ENCODE results near the gene HOXB1. TPM values are rescaled to one million over a fixed set of nuclear protein-coding genes. Genes with fewer than 3 reads are reported as not detected.
A peak's percentile ranks its signal among the peaks of the same experiment; 100 is the strongest.

The HOXB1 gene
- total RNA-seq, 1 experiment from 2014 or later, result not detected

- no peak overlapping the region for H3K4me3 ChIP-seq (ENCODE audit: low read depth in 2 of 2, low read length in 2 of 2)
- no peak for DNase-seq (ENCODE audit: low read depth, low spot score)
- H3K36me3 ChIP-seq (ENCODE audit: control insufficient read depth, insufficient read depth, low read length), result peaks cover 7% of the 10 kb centered on the region; the same call in 1 of the 2 replicates
- in situ Hi-C loops (cut with HindIII; ENCODE audit: low pct_unique_long_range_greater_than_20kb, low sequenced_read_pairs) (no loop called here), intact Hi-C loops (cut with micrococcal nuclease; ENCODE audit: unreplicated experiment) (no loop called here)
- ATAC-seq, result no peak
- H3K27ac ChIP-seq (ENCODE audit: low read length), result peak overlapping the region; percentile 97
- BruUV-seq (replicated peaks), result no TSS peak
- ChIA-PET CTCF (no interaction called here), POLR2A (interaction anchor here (0.7 to 1.4 kb wide), 4 partner anchors 8 to 683 kb away, joined by 3 to 7 read pairs (median 4); no protein-coding TSS in a partner anchor)
- TF ChIP-seq POLR2AphosphoS5 (IDR thresholded peaks at IDR 0.05; ENCODE audit: low read depth, low read length) (peak; percentile 37; the same call in 1 of the 2 replicates), SIN3A (IDR thresholded peaks at IDR 0.05; ENCODE audit: borderline replicate concordance, insufficient read depth, low read depth, low read length) (no peak)
- H3K27me3 ChIP-seq (ENCODE audit: control insufficient read depth, insufficient read depth, low read length), result no peaks in the 10 kb centered on the region
- H3K9me3 ChIP-seq (ENCODE audit: control insufficient read depth, insufficient read depth, low read depth, low read length), result no peaks in the 10 kb centered on the region
- peaks cover 95% of the 10 kb centered on the region for H3K4me1 ChIP-seq (ENCODE audit: control insufficient read depth, insufficient read depth, low read length)
These were observed 35.9 kb upstream of the HOXB1 start for GRCh38 chr17:48566717-48567116.

DNA sequence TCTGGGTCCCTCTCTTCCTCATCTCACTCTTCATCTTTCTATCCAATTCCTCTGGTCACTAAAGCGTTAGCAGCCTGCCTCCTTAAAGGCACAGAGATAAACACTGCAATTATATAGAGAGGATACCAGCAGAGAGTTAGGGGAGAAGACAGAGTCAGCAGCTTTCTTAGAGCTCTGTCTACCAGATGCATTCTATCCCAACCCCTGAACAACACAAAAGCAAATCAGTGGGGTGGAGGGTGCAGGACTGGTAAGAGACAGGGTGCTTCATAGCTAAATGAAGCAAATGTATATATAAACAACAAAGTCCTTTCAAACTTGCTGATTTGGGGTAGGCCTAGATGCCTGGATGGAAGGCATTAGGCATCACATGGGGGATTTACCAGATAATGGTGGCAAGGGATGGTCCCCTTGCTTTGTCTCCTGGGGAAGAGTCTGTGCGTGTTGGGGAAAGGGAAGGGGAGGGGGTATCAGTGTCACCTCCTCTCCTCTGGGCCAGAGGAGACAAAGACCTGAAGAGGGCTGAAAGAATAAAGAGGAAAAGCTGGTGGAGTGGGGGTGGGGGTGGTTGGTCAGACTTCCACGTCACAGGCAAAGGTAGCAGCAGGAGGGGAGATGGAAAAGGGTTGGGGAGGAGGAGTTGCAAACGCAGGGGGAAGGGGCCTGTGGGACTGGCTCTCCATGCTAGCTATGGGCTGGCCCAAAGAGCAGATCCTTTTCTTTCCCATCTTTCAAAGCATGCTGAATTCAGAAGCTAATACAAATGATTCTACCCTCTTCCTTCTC lies 35.3 kb upstream of the HOXB1 start:
- H3K4me1 ChIP-seq (ENCODE audit: control insufficient read depth, insufficient read depth, low read length), result peaks cover 95% of the 10 kb centered on the region
- H3K4me3 ChIP-seq (ENCODE audit: low read depth in 2 of 2, low read length in 2 of 2), result no peak overlapping the region
- DNase-seq (ENCODE audit: low read depth, low spot score) (no peak), ATAC-seq (no peak)
- no peaks in the 10 kb centered on the region for H3K9me3 ChIP-seq (ENCODE audit: control insufficient read depth, insufficient read depth, low read depth, low read length)
- ChIA-PET CTCF (no interaction called here), POLR2A (interaction anchor here (0.7 to 1.4 kb wide), 4 partner anchors 9 to 682 kb away, joined by 3 to 7 read pairs (median 4); no protein-coding TSS in a partner anchor)
- in situ Hi-C loops (cut with HindIII; ENCODE audit: low pct_unique_long_range_greater_than_20kb, low sequenced_read_pairs), result no loop called here
- peaks cover 7% of the 10 kb centered on the region; the same call in 1 of the 2 replicates for H3K36me3 ChIP-seq (ENCODE audit: control insufficient read depth, insufficient read depth, low read length)
- H3K27me3 ChIP-seq (ENCODE audit: control insufficient read depth, insufficient read depth, low read length), result no peaks in the 10 kb centered on the region
- intact Hi-C loops (cut with micrococcal nuclease; ENCODE audit: unreplicated experiment), result no loop called here
- BruUV-seq (replicated peaks), result no TSS peak
- TF ChIP-seq TCF7L2 (IDR thresholded peaks at IDR 0.05; ENCODE audit: low read depth, low read length), result no peak
- TF ChIP-seq POLR2AphosphoS5 (IDR thresholded peaks at IDR 0.05; ENCODE audit: low read depth, low read length), result peak; percentile 48; the same call in 1 of the 2 replicates
- TF ChIP-seq, protein P1, sequence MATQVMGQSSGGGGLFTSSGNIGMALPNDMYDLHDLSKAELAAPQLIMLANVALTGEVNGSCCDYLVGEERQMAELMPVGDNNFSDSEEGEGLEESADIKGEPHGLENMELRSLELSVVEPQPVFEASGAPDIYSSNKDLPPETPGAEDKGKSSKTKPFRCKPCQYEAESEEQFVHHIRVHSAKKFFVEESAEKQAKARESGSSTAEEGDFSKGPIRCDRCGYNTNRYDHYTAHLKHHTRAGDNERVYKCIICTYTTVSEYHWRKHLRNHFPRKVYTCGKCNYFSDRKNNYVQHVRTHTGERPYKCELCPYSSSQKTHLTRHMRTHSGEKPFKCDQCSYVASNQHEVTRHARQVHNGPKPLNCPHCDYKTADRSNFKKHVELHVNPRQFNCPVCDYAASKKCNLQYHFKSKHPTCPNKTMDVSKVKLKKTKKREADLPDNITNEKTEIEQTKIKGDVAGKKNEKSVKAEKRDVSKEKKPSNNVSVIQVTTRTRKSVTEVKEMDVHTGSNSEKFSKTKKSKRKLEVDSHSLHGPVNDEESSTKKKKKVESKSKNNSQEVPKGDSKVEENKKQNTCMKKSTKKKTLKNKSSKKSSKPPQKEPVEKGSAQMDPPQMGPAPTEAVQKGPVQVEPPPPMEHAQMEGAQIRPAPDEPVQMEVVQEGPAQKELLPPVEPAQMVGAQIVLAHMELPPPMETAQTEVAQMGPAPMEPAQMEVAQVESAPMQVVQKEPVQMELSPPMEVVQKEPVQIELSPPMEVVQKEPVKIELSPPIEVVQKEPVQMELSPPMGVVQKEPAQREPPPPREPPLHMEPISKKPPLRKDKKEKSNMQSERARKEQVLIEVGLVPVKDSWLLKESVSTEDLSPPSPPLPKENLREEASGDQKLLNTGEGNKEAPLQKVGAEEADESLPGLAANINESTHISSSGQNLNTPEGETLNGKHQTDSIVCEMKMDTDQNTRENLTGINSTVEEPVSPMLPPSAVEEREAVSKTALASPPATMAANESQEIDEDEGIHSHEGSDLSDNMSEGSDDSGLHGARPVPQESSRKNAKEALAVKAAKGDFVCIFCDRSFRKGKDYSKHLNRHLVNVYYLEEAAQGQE (IDR thresholded peaks at IDR 0.05; ENCODE audit: insufficient read depth in 1 of 2, low read depth in 2 of 2, low read length in 1 of 2), result no peak
- TF ChIP-seq, protein P2, sequence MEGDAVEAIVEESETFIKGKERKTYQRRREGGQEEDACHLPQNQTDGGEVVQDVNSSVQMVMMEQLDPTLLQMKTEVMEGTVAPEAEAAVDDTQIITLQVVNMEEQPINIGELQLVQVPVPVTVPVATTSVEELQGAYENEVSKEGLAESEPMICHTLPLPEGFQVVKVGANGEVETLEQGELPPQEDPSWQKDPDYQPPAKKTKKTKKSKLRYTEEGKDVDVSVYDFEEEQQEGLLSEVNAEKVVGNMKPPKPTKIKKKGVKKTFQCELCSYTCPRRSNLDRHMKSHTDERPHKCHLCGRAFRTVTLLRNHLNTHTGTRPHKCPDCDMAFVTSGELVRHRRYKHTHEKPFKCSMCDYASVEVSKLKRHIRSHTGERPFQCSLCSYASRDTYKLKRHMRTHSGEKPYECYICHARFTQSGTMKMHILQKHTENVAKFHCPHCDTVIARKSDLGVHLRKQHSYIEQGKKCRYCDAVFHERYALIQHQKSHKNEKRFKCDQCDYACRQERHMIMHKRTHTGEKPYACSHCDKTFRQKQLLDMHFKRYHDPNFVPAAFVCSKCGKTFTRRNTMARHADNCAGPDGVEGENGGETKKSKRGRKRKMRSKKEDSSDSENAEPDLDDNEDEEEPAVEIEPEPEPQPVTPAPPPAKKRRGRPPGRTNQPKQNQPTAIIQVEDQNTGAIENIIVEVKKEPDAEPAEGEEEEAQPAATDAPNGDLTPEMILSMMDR (IDR thresholded peaks at IDR 0.05), result no peak
- no peak for TF ChIP-seq SIN3A (IDR thresholded peaks at IDR 0.05; ENCODE audit: borderline replicate concordance, insufficient read depth, low read depth, low read length)
- H3K27ac ChIP-seq (ENCODE audit: low read length), result peak overlapping the region; percentile 97
